Measurements from ENCODE around the gene CCDC32.
"Not testable (repeated sequence)": the region's sequence is repeated elsewhere in the genome, so short reads cannot be mapped to it uniquely, and the experiment has no call there.

CCDC32 gene

DNA sequence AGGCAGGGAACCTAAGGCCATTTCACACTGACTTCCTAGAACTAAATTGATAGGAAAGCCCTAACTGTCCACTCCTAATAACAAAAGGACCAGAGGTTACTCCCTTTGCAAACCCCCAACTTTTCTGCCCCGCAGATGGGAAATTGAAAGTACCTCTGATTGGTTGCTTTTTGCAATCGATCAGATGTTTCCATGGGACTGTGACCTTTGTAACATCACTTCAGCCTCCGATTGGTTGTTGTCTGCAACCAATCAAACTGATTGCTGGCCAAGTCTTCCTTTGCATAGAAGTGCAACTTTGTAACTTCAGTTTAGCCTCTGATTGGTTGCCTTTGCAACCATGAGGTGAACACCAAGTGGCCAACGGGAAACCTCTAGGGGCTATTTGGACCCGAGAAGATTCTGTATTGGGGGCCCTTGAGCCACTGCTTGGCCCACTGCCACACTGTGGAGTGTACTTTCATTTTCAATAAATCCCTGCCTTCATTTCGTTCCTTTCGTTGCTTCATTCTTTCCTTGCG is 17.9 kb upstream of the CCDC32 start:
- TF ChIP-seq ZNF274 (IDR thresholded peaks at IDR 0.05; ENCODE audit: low read depth, low read length), result no peak
- H3K4me3 ChIP-seq (ENCODE audit: low read length), result peak overlapping the region; percentile 61; the same call in 1 of the 2 replicates

DNA sequence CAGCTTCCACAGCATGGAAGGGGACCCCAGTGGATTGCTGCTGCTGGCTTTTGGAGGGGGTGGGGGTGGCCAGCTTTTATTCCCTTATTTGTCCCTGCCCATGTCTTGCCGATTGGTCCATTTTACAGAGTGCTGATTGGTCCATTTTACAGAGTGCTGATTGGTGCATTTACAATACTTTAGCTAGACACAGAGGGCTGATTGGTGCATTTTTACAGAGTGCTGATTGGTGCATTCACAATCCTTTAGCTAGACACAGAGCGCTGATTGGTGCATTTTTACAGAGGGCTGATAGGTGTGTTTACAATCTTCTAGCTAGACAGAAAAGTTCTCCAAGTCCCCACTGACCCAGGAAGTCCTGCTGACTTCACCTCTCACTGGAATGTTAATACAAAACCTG is 17.0 kb upstream of the CCDC32 start:
- not testable (repeated sequence) for H3K4me3 ChIP-seq (ENCODE audit: low read length)

DNA sequence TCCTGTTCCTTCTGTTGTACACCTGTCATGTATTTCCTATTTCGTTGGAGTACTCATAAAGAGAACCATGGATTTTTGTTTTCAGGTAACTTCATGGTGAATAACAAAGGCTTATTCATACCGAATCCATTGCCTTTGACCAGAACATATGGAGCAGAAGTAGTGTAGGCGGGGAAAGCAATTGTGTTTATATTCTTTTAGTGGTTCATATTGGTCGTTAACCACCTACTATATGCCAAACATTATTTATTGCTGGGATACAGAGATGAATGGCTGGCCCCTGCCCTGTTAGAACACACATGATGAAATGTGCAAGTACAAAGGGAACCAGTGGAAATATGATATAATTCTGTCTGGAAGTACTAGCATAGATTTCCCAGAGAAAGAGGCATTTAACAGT is 14.1 kb upstream of the CCDC32 start:
- no peak for TF ChIP-seq ZNF274 (IDR thresholded peaks at IDR 0.05; ENCODE audit: low read depth, low read length)
- H3K4me3 ChIP-seq (ENCODE audit: low read length), result no peak overlapping the region

DNA sequence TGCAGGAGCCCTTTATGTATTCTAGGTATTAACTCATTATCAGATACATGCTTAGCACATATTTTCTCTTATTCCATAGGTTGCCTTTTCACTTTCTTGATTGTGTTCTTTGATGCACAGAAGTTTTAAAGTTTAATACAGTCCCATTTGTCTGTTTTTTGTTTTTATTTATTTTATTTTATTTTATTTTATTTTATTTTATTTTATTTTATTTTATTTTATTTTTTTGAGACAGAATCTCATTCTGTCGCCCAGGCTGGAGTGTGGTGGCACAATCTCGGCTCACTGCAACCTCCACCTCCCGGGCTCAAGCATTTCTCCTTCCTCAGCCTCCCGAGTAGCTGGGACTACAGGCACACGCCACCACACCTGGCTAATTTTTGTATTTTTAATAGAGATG is 12.1 kb upstream of the CCDC32 start:
- H3K4me3 ChIP-seq (ENCODE audit: low read length), result not testable (repeated sequence)

DNA sequence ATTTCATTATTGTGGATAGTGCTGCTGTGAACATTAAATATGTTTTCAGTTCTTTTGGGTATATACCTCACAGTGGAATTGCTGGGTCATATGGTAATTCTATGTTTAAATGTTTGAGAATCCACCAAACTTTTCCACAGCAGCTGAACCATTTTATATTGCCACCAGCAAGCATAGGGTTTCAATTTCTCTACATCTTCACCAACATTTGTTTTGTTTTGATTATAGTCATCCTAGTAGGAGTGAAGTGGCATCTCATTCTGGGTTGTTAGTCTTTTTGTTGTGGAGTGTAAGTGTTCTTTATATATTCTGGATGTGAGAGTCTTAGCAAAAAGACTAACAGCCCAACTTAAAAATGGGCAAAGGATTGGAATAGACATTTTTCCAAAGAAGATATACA is 10.3 kb upstream of the CCDC32 start:
- TF ChIP-seq ZNF274 (IDR thresholded peaks at IDR 0.05; ENCODE audit: low read depth, low read length), result no peak
- H3K4me3 ChIP-seq (ENCODE audit: low read length), result no peak overlapping the region

DNA sequence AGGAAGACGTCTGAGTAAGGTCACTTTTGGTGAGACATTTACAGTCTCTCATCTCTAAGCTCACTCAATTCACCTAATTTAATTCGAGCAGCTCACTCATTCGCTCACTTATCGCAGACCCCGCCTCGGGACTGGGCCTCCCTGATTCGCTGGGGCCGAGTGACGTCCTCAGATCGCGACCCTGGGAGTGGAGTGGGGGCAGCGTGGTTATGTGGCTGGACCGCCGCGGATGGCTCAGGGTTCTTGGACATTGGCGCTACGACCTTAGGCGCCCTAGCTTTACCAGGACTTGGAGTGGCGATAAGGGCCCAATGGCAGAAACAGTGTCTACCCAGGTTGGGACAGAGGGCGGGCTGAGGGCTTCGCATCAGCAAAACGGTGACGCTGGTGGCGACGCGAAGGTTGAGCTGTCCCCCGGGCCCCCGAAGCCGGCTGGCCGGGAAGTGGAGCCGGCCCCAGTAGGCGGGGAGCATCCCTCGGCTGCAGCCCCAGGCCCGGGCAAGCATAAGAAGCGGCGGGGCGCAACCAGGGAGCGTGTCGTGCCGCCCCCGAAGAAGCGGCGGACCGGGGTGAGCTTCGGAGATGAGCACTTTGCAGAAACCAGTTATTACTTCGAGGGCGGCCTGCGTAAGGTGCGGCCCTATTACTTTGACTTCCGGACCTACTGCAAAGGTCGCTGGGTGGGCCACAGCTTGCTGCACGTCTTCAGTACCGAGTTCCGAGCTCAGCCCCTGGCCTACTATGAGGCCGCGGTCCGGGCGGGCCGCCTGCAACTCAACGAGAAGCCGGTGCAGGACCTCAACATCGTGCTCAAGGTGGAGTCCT is 4.5 kb upstream of the CCDC32 start, which contains the start of gene RPUSD2:
RPUSD2 (plus strand) TSS at position 171 of the 825 bp plus-strand sequence; CDS start at position 210, 39 bp downstream.
- no peak for TF ChIP-seq ZNF274 (IDR thresholded peaks at IDR 0.05; ENCODE audit: low read depth, low read length)

DNA sequence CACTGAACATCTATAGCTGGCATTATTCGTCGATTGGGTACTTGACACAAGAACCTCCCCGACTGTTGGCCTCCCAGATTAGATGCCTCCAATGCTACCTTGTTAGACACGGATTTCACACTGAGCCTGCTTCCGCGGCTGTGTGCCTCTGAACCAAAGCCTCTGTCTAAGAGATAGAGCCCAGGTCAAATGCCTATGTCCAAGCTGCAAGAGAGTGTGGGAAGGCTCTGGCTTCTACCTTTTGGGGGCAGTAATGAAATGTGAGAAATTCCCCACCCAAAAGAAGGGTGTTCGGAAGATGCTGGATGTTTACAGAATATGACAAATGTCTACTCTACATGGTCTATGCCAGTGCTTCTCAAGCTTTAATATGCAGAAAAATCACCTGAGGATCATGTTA is 2.3 kb upstream of the CCDC32 start:
- TF ChIP-seq ZNF274 (IDR thresholded peaks at IDR 0.05; ENCODE audit: low read depth, low read length), result no peak
- H3K4me3 ChIP-seq (ENCODE audit: low read length), result no peak overlapping the region

More for the DNA sequence above, 4.5 kb upstream of the CCDC32 start, which contains the start of gene RPUSD2:
- H3K4me3 ChIP-seq (ENCODE audit: low read length), result peak within 1 kb of the TSS; percentile 85

DNA sequence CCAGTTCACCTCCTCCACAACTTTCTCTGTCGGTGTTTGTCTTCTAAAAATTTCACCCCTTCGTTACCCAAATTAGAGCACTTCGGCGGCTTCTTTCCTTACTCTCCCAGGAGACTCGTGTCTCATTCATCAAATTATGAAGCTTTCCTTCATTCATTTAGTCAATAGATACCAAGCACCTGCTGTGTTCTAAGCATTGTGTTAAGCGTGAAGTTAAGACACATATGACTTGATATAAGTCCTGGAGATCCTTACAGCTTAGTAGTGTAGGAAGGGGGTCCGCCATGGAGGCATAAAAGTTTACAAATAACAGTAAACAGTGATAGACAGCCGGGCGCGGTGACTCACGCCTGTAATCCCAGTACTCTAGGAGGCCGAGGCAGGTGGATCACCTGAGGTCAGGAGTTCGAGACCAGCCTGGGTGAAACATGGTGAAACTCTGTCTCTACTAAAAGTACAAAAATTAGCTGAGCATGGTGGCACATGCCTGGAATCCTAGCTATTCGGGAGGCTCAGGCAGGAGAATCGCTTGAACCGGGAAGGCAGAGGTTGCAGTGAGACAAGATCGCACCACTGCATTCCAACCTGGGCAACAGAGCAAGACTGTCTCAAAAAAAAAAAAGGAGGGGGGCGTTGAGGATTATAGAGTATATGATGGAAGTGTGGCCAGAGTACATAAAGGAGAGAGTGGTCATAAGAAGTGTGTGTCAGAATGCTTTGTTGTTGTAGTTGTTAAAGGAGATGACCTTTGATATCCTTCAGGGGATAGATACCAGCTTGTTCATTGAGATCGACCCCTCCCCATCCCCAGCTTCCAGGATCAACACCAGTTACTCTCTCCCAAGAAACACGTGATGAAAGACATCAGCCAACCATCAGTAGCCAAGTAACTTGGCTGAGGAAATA is 744 bp upstream of the CCDC32 start:
- TF ChIP-seq ZNF274 (IDR thresholded peaks at IDR 0.05; ENCODE audit: low read depth, low read length), result no peak
- peak overlapping the region; percentile 89; the same call in 1 of the 2 replicates for H3K4me3 ChIP-seq (ENCODE audit: low read length)

DNA sequence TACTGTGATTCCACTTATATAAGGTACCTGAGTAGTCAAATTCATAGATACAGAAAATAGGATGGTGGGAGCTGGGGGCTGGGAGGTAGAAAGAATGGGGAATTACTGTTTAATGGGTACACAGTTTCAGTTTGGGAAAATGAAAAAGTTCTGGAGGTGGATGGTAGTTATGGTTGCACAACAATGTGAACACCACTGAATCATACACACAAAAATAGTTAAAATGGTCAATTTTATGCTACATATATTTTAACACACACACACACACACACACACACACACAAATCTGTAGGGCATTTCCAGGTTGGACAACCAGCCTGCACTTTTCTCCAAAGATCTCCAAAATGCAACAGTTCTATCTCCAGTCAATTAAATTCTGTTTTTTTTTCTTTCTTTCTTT is 1.4 kb downstream of the CCDC32 start:
- TF ChIP-seq ZNF274 (IDR thresholded peaks at IDR 0.05; ENCODE audit: low read depth, low read length), result no peak
- no peak overlapping the region; the same call in 1 of the 2 replicates for H3K4me3 ChIP-seq (ENCODE audit: low read length)

DNA sequence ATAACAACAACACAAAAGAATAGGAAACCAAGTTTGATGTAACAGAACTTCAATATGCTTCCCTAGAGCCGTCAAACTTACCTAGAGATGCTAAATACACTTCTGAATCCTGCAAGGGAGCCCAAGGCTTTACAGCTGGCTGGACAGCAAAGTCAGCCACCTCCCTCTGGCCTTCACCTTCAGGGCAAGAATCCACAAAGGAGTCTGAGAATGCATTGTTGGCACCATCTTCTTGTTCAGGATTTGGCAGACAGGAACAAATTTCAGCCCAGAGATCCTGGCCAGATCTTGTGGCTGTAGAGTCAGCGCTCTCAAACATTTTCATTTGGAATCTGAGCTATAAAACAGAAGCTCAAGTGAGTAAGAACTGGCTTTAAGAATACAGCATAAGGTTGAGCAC is 2.2 kb downstream of the CCDC32 start:
- H3K4me3 ChIP-seq (ENCODE audit: low read length), result no peak overlapping the region
- no peak for TF ChIP-seq ZNF274 (IDR thresholded peaks at IDR 0.05; ENCODE audit: low read depth, low read length)

DNA sequence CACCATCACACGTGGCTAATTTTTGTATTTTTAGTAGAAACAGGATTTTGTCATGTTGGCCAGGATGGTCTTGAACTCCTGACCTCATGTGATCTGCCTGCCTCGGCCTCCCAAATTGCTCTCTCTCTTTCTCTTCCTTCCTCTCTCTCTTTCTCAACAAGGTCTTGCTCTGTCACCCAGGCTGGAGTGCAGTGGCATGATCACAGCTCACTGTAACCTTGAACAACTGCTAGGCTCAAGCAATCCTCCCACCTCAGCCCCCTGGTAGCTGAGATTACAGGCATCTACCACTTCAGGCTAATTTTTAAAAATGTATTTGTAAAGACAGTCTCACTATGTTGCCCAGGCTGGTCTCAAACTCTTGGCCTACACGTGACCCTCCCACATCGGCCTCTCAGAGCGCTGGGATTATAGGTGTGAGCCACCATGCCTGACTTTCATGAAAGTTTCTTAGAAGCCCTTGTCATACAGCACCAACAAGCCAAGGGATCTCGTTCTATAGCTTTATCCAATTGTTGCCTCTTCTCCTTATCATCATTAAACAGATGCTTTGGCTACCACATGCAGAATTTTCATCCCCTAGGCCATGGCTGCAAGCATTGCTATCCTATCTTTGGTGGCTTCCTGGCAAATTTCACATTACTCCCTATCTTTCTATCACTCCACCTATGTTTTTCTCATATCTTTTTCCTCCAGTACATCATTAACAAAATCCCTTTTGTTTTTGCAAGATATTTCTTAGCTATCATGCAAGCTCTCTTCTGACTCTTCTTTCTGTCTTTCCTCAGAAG is 5.7 kb downstream of the CCDC32 start:
- no peak overlapping the region; the same call in 1 of the 2 replicates for H3K4me3 ChIP-seq (ENCODE audit: low read length)
- TF ChIP-seq ZNF274 (IDR thresholded peaks at IDR 0.05; ENCODE audit: low read depth, low read length), result no peak

DNA sequence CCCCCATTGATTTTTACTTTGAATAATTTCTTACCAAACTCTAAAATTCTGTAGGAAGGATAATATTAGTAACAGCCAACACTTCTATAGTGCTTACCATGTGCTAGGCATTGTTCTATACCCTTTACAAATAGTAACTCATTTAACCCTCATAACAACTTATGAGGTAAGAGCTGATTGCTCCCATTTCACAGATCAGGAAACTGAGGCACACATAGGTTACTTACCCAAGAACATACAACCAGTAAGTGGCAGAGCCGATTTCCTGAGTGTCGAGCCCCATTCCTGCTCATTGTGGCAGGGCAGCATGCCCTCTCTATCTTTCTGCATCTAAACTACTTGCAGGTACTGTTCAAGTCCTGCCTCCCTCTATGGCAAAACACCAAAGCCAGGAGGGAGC is 9.0 kb downstream of the CCDC32 start:
- TF ChIP-seq ZNF274 (IDR thresholded peaks at IDR 0.05; ENCODE audit: low read depth, low read length), result no peak
- no peak overlapping the region for H3K4me3 ChIP-seq (ENCODE audit: low read length)

DNA sequence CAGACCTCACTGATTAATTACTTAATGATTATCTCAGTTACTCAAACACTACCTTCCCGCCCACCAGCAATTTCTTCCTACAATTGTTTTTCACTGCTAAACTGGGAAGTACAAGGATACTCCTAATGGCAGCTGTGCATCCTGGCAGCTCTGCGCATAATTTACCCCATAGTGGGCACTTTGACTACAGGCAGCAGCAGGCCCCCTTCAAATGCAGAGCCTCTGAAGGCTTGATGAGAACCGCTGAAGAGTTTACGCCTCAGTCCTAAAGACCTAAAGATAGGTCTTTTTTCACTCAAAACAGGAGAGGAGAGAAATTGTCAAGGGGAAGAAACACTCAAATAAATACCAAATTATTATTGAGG is 10.7 kb downstream of the CCDC32 start:
- no peak for TF ChIP-seq ZNF274 (IDR thresholded peaks at IDR 0.05; ENCODE audit: low read depth, low read length)

More for the DNA sequence above, 10.7 kb downstream of the CCDC32 start:
- H3K4me3 ChIP-seq (ENCODE audit: low read length), result peak overlapping the region; percentile 20; the same call in 1 of the 2 replicates

Measured in GM08714 (cell line).